Endothelial cell of umbilical vein (primary cell): ENCODE results near the gene KRTAP22-1. TPM values are rescaled to one million over a fixed set of nuclear protein-coding genes. Genes with fewer than 3 reads are reported as not detected.

ENCODE experiments used
- BruUV-seq: library from RNA; stranded (reverse); fragments of 400-500 nt; replicated peaks from 2 replicates; lab custom pipeline; 2021; lab: Mats Ljungman, UMichigan
- CTCF ChIA-PET: fragments of 300-600, 350-600 bp; sonication (Branson Sonifier 250); formaldehyde crosslinking; loops from one replicate; lab custom pipeline; 2021; ENCODE audit warnings: antibody characterized with exemption, inconsistent platforms; lab: Charles Lee
- POLR2A ChIA-PET: fragments of 300-600, 350-600 bp; sonication (Branson Sonifier 250); formaldehyde crosslinking; loops from one replicate; lab custom pipeline; 2021; ENCODE audit warnings: antibody characterized with exemption, inconsistent platforms; lab: Charles Lee
- DNase-seq: peaks from one replicate; pipeline ENCODE4 v3.0.0-alpha.2; 2011; ENCODE audit warnings: low read depth, low spot score
- FAIRE-seq: peaks from 2 replicates; lab custom pipeline; 2011; peaks lifted over from hg19 to GRCh38; lab: Jason Lieb, UNC
- H2AFZ ChIP-seq: 2 replicates; pipeline ENCODE4 v1.6.0; 2012; ENCODE audit warnings: low read depth, low read length, control low read depth, inconsistent platforms
- H3K27ac ChIP-seq: 2 replicates; pipeline ENCODE4 v1.5.1; 2011; ENCODE audit warnings: low read depth, mild to moderate bottlenecking, control low read depth, low read length, moderate library complexity; ENCODE audit not compliant: insufficient read depth
- H3K27me3 ChIP-seq, 2 experiments: 2 replicates each; pipeline versions ENCODE4 v1.6.0 to v1.6.1; 2011; ENCODE audit warnings: low read length in 2 of 2, mixed read lengths in 1 of 2; ENCODE audit not compliant: control insufficient read depth in 2 of 2, insufficient read depth in 2 of 2
- H3K36me3 ChIP-seq, 2 experiments: 2 replicates in 1 of 2; 3 replicates in 1 of 2; pipeline ENCODE4 v1.5.1; 2011; ENCODE audit warnings: low read length in 2 of 2, mild to moderate bottlenecking in 1 of 2, moderate library complexity in 1 of 2; ENCODE audit not compliant: control insufficient read depth in 2 of 2, insufficient read depth in 2 of 2; ENCODE audit errors: extremely low read depth in 1 of 2
- H3K4me1 ChIP-seq: 3 replicates; pipeline ENCODE4 v1.5.1; 2011; ENCODE audit warnings: mild to moderate bottlenecking, low read length; ENCODE audit not compliant: control insufficient read depth, insufficient read depth; ENCODE audit errors: extremely low read depth
- H3K4me2 ChIP-seq: 2 replicates; pipeline ENCODE4 v1.6.1; 2011; ENCODE audit warnings: low read length, control low read depth, mixed read lengths; ENCODE audit not compliant: insufficient read depth
- H3K4me3 ChIP-seq, 3 experiments: fragments of 200-600 bp in 1 of 3; sonication (generic), shearing (Covaris generic) in 1 of 3; replicated peaks in 1 of 3; 2 replicates each; pipeline ENCODE4 v1.5.1; 2011 to 2016; ENCODE audit warnings: control low read depth in 3 of 3, low read length in 3 of 3, mild to moderate bottlenecking in 2 of 3, inconsistent platforms in 1 of 3, low read depth in 1 of 3, moderate library complexity in 1 of 3; ENCODE audit not compliant: insufficient read depth in 1 of 3
- H3K79me2 ChIP-seq: 2 replicates; pipeline ENCODE4 v1.6.0; 2012; ENCODE audit warnings: low read length, inconsistent platforms; ENCODE audit not compliant: control insufficient read depth, insufficient read depth
- H3K9ac ChIP-seq: replicated peaks from 2 replicates; pipeline ENCODE3; 2011; ENCODE audit warnings: low read length, control low read depth; ENCODE audit not compliant: insufficient read depth; ENCODE audit errors: extremely low read depth
- H3K9me1 ChIP-seq: replicated peaks from 3 replicates; pipeline ENCODE4 v1.6.0; 2011; ENCODE audit warnings: mild to moderate bottlenecking, low read length; ENCODE audit not compliant: control insufficient read depth, insufficient read depth; ENCODE audit errors: extremely low read depth
- H3K9me3 ChIP-seq: replicated peaks from 2 replicates; pipeline ENCODE4 v1.5.1; 2012; ENCODE audit warnings: low read length, inconsistent platforms; ENCODE audit not compliant: control insufficient read depth, insufficient read depth
- H4K20me1 ChIP-seq: replicated peaks from 2 replicates; pipeline ENCODE3; 2011; ENCODE audit warnings: mild to moderate bottlenecking, low read length; ENCODE audit not compliant: control insufficient read depth, insufficient read depth; ENCODE audit errors: extremely low read depth
- CTCF ChIP-seq, 2 donors: IDR thresholded peaks; 1 replicate in 1 of 2; 2 replicates in 1 of 2; pipeline ENCODE4 v1.5.1; 2011; ENCODE audit warnings: low read length in 2 of 2, mild to moderate bottlenecking in 2 of 2, moderate library complexity in 2 of 2, control low read depth in 1 of 2, inconsistent platforms in 1 of 2, low read depth in 1 of 2; ENCODE audit not compliant: insufficient read depth in 1 of 2; ENCODE audit errors: extremely low read depth in 1 of 2
- EZH2 ChIP-seq: IDR thresholded peaks from 2 replicates; pipeline ENCODE4 v1.6.1; 2012; ENCODE audit warnings: borderline replicate concordance, low read depth, mild to moderate bottlenecking, moderate library complexity, low read length, inconsistent platforms; ENCODE audit not compliant: severe bottlenecking
- FOS ChIP-seq: IDR thresholded peaks from 2 replicates; pipeline ENCODE4 v1.6.1; 2011; ENCODE audit warnings: mild to moderate bottlenecking, low read length, moderate library complexity, borderline replicate concordance; ENCODE audit not compliant: insufficient read depth
- GATA2 ChIP-seq: IDR thresholded peaks from 2 replicates; pipeline ENCODE4 v1.7.0; 2011; ENCODE audit warnings: low read depth, mild to moderate bottlenecking, moderate library complexity, mixed read lengths, low read length; ENCODE audit not compliant: insufficient read length, insufficient read depth
- JUN ChIP-seq: IDR thresholded peaks from 2 replicates; pipeline ENCODE4 v1.6.1; 2011; ENCODE audit warnings: borderline replicate concordance, low read depth; ENCODE audit not compliant: insufficient read length, insufficient read depth
- MYC ChIP-seq: IDR thresholded peaks from one replicate; pipeline ENCODE4 v1.6.1; 2011; ENCODE audit warnings: mild to moderate bottlenecking, low read depth, low read length
- POLR2A ChIP-seq: IDR thresholded peaks from 2 replicates; pipeline ENCODE4 v1.6.1; 2012; ENCODE audit warnings: low read depth, mild to moderate bottlenecking, control low read depth, low read length
- POLR2AphosphoS5 ChIP-seq: IDR thresholded peaks from 2 replicates; pipeline ENCODE4 v1.6.1; 2012; ENCODE audit warnings: low read depth, mild to moderate bottlenecking, control low read depth, low read length, moderate library complexity; ENCODE audit not compliant: insufficient read depth
- dilution Hi-C: fragments of 300-500 bp; cut with MboI; formaldehyde crosslinking; loops from one replicate; pipeline ENCODE4 v1.15.0; 2019; ENCODE audit warnings: low sequenced_read_pairs; ENCODE audit not compliant: extremely low pct_ligation_motif_present
- intact Hi-C: fragments of 100-400 bp; cut with micrococcal nuclease; formaldehyde crosslinking; loops from one replicate; pipeline ENCODE4 v1.10.0; 2022
- polyA plus RNA-seq, 4 experiments: library from polyadenylated mRNA; depleted of rRNA in 3 of 4; stranded (reverse) in 3 of 4; unstranded in 1 of 4; fragments of >200 nt; gene quantifications; 2 replicates each; pipeline versions ENCODE4 v1.2.1 to v1.2.3, GENCODE V29; 2011 to 2012; ENCODE audit warnings: missing spikeins in 1 of 4
- total RNA-seq: library from RNA; stranded (reverse); gene quantifications from 2 replicates; pipeline ENCODE4 v1.2.3, GENCODE V29; 2021
- TF ChIP-seq, protein P1 (sequence below): IDR thresholded peaks from 2 replicates; pipeline ENCODE4 v1.6.1; 2011; ENCODE audit not compliant: insufficient read depth, insufficient read length

KRTAP22-1 gene
- total and polyA plus RNA-seq, 2 donors (not counting 3 experiments of a cell fraction or from before 2014, with no cell fraction given), result not detected

GRCh38 chr21:30623362-30623761 lies 22.5 kb downstream of the KRTAP22-1 start:
- Histone ChIP-seq H3K9ac (no peak overlapping the region), H3K36me3 (no peaks in the 10 kb centered on the region), H3K9me1 (no peaks in the 10 kb centered on the region), H3K27ac (no peak overlapping the region), H3K4me2 (no peak overlapping the region), H3K79me2 (no peaks in the 10 kb centered on the region), H3K4me1 (no peaks in the 10 kb centered on the region), H3K4me3 (no peak overlapping the region), H4K20me1 (no peaks in the 10 kb centered on the region), H3K27me3 (no peaks in the 10 kb centered on the region), H2AFZ (no peak overlapping the region), H3K9me3 (peaks cover 8% of the 10 kb centered on the region)
- ChIA-PET CTCF (no interaction called here), POLR2A (no interaction called here)
- intact Hi-C loops (no loop called here), dilution Hi-C loops (no loop called here)
- TF ChIP-seq, protein P1, sequence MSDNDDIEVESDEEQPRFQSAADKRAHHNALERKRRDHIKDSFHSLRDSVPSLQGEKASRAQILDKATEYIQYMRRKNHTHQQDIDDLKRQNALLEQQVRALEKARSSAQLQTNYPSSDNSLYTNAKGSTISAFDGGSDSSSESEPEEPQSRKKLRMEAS, result no peak
- TF ChIP-seq EZH2, result no peak
- no peak for DNase-seq
- no peak for FAIRE-seq
- BruUV-seq, result no TSS peak

GRCh38 chr21:30625449-30626165 lies 24.7 kb downstream of the KRTAP22-1 start:
- H3K4me3 ChIP-seq, result no peak overlapping the region
- DNase-seq (no peak), FAIRE-seq (no peak)
- H2AFZ ChIP-seq, result no peak overlapping the region
- no peak overlapping the region for H3K4me2 ChIP-seq
- H3K9ac ChIP-seq, result no peak overlapping the region
- peaks cover 6% of the 10 kb centered on the region for H3K9me3 ChIP-seq
- H3K27me3 ChIP-seq, result no peaks in the 10 kb centered on the region
- CTCF ChIA-PET, result no interaction called here
- H3K36me3 ChIP-seq, result no peaks in the 10 kb centered on the region
- H3K27ac ChIP-seq, result no peak overlapping the region
- H3K9me1 ChIP-seq, result no peaks in the 10 kb centered on the region
- no peaks in the 10 kb centered on the region for H3K4me1 ChIP-seq
- H4K20me1 ChIP-seq, result no peaks in the 10 kb centered on the region
- BruUV-seq, result no TSS peak
- POLR2A ChIA-PET, result no interaction called here
- H3K79me2 ChIP-seq, result no peaks in the 10 kb centered on the region
- intact Hi-C loops, result no loop called here
- TF ChIP-seq, protein P1, result no peak
- TF ChIP-seq CTCF (IDR thresholded peaks at IDR 0.05; ENCODE audit: extremely low read depth in 1 of 2, insufficient read depth in 1 of 2, low read depth in 1 of 2, low read length in 2 of 2), result no peak
- no peak for TF ChIP-seq POLR2AphosphoS5
- no peak for TF ChIP-seq MYC
- TF ChIP-seq POLR2A, result no peak
- TF ChIP-seq JUN, result no peak
- TF ChIP-seq GATA2, result no peak
- TF ChIP-seq FOS, result no peak
- no peak for TF ChIP-seq EZH2
- dilution Hi-C loops, result no loop called here
